PC-3 (cell line): ENCODE measurements around the gene OR6C70.

Source experiments
- CTCF ChIP-seq: fragments of 300-600 bp; sonication (generic); conservative IDR thresholded peaks from 2 replicates; pipeline ENCODE4 v1.5.1; 2017; ENCODE audit warnings: antibody characterized with exemption, low read depth, mild to moderate bottlenecking, low read length
- EZH2 ChIP-seq: fragments of 300-600 bp; sonication (generic); IDR thresholded peaks from one replicate; pipeline ENCODE4 v1.6.1; 2017; ENCODE audit warnings: antibody characterized with exemption, mild to moderate bottlenecking, low read length; ENCODE audit not compliant: unreplicated experiment
- EZH2phosphoT487 ChIP-seq: fragments of 300-600 bp; sonication (generic); IDR thresholded peaks from 2 replicates; pipeline ENCODE4 v1.6.1; 2018; ENCODE audit warnings: mild to moderate bottlenecking, antibody characterized with exemption, low read length, borderline replicate concordance

DNA sequence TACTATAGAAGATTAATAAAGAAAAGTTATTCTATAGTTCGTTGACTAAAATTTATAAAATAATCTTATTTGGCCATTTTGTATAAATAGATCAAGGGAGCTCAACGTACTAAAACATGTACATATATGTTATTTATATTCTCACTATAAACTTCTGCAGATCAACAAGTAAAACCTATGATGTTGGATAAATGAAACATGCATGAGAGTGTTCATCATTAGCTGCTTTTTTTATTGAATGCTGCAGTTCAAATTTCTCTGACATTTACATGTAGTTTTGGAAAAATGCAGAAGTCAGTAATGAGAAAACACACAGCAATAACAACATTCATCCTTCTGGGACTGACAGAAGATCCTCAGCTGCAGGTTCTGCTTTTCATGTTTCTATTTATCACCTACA lies 22.1 kb upstream of the OR6C70 start, which contains the start of gene OR6C68:
- TF ChIP-seq CTCF (no peak), EZH2 (no peak), EZH2phosphoT487 (no peak)
